ENCODE data around the gene MEX3D.

Gene MEX3D

DNA sequence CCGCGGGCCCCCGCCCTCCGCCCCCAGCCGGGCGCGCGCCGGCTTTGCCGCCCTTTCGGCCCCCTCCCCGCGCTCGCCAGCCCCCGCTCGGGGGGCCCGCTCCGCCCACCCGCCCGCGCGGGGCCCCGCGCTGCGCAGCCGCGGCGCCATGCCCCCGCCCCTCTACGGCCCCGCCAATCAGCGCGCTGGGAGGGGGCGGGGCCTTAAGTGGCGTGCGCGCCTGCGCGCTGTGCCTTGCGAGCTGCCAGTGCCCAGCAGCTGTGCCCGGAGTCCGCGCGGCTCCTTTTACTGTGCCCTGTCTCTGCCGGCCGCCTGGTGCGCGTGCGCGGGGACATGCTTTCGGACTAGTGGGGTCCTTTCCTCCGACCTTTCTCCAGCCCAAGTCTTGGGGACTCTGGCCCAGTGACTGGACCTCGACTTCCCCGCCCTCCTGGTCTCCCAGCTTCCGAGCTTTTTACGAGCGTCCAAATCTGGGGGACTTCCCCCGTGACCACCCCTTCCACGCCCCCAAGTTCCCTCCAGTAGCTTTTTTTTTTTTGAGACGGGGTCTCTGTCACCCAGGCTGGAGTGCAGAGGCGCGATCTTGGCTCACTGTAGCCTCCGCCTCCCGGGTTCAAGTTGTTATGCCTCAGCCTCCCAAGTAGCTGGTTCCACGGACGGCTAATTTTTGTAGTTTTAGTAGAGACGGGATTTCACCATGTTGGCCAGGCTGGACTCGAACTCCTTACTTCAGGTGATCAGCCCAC lies 24.8 kb upstream of the MEX3D start, which contains the start of gene MBD3:
Gene MBD3 (minus strand): TSS at position 111 of the 746 bp plus-strand sequence. CDS start 234 bp downstream, outside the sequence.
- DNase-seq, result peak; percentile 90 to 96

GRCh38 chr19:1592024-1592754 lies 24.1 kb upstream of the MEX3D start:
- peak; percentile 80 to 84 for DNase-seq

- DNase-seq, result no peak
Measured at GRCh38 chr19:1591421-1592023, 23.4 kb upstream of the MEX3D start.

DNA sequence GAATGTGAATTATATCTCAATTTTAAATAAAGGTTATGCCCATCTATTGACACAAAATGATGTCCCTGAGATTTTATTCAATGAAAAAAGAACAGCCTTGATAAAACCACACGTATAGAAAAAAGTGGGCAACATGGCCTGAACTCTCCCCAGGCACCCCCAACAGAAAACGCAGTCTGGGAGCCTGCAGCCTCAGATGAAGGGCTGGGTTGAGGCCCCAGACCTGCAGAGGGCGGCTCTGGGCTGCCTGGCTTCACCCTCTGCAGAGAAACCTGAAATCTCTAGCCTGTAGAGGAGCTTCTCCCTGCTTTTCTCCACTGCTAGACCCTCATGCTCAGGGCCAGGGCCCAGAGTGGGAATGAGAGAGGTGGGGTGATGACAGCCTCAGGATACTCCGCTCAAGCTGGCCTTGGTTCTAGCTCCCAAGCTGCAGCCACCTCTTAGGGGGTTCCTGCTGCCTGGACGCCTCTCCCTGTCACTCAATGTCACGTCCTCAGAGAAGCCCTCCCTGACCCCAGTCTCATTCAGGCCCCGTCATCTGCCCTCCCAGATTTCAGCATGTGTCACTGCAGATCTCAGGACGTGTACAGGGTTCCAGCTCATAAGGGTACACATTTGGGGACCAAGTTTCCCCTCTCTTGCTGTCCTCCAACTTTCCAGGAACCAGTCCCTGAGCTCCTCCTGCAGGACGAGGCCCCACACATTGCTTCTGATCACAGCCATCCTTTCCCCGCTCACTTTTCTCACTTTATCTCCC lies 22.7 kb upstream of the MEX3D start:
- no peak for DNase-seq

DNA sequence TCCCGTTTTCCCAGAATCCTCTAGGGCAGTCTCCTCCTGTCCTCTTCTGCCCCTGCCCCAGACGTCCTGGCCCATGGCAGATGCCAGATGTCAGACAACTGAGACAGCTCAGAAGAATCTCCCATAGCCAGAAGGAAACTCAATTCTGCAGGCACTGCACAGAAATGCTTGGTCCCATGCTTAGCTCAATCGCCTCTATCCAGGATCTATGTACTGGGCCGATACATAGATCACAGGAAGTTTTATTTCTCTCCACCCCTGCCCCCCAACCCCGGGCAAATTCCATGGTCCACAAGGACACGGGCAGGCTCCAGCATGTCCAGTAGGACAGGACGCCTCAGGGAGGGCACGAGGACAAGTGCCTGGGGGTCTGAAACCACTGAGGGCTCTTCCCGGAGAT lies 19.7 kb upstream of the MEX3D start:
- no peak for DNase-seq

- DNase-seq, result no peak
Measured at GRCh38 chr19:1585243-1585580, 17.1 kb upstream of the MEX3D start.

DNA sequence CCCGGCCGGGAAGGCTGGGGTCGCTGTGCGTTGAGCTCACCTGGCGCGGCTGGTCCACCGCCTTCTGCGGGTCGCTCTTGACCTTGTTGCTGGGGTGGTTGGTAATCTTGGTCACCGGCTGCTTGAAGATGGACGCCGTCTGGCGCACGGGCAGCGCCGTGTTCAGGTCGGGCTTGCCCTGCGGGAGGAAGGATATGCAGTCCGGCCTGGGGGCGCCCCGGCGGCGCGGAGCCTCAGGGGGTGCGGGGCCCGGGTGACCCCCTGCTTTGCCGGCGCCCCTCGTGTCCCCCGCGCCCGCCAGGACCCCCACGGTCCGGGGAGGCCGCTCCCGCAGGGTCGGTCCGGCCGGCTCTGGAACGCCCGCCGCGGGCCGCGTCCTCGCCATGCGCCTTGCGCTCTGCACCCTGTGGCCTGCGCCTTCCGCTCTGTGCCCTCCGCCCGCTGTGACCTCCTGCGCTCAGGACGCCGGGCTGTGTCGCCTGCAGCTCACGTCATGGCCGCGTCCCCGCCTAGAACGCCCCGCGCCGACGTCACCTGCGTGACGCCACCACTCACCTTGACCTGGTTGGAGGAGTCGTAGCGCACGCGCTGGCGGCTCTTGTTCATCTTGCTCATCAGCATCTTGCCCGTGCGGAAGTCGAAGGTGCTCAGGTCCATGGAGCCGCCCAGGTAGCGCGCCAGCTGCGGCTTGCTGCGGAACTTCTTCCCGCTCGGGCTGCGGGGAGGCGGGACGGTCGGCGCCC lies 16.5 kb upstream of the MEX3D start:
- no peak for DNase-seq

DNA sequence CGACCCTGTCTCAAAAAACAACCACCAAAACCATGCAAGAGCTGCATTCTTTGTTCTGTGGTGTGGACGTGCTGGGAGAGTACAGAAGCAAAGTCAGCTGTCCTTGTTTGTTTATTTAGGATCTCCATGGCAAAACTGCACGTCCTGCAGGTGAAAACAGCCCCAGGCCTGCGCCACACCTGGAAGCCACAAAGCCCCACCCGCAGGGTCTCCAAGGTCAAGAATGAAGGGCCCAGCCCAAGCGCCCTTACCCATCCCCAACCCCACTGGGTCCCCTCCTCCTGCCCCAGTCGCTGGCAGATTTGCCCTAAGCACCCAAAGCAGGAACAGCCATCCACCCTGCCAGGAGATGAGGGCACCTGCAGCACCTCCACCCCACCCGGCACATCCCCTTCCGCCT lies 14.1 kb upstream of the MEX3D start:
- no peak for DNase-seq

DNA sequence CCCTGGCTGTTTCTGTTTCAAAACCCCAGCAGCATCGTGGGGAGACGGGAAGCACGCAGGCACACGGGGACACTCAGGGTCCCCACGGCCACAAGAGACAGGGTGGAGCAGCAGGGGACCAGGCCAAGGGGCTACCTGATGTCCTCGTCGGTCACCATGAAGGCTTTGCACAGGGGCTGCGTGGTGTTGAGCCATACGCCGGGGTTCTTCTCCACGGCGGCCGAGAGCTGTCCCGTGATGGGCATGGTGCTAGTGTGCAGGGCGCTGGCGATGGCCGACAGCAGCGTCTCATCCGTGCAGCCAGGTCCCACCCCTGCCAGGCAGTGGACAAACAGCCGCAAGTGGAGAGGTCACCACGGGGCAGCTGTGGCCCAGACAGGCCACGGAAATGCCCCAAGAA lies 12.8 kb upstream of the MEX3D start:
- no peak for DNase-seq

GRCh38 chr19:1580382-1580781 lies 12.3 kb upstream of the MEX3D start:
- DNase-seq, result no peak

GRCh38 chr19:1579222-1579621 lies 11.1 kb upstream of the MEX3D start:
- no peak for DNase-seq

GRCh38 chr19:1577929-1578618 lies 9.9 kb upstream of the MEX3D start:
- no peak for DNase-seq

DNA sequence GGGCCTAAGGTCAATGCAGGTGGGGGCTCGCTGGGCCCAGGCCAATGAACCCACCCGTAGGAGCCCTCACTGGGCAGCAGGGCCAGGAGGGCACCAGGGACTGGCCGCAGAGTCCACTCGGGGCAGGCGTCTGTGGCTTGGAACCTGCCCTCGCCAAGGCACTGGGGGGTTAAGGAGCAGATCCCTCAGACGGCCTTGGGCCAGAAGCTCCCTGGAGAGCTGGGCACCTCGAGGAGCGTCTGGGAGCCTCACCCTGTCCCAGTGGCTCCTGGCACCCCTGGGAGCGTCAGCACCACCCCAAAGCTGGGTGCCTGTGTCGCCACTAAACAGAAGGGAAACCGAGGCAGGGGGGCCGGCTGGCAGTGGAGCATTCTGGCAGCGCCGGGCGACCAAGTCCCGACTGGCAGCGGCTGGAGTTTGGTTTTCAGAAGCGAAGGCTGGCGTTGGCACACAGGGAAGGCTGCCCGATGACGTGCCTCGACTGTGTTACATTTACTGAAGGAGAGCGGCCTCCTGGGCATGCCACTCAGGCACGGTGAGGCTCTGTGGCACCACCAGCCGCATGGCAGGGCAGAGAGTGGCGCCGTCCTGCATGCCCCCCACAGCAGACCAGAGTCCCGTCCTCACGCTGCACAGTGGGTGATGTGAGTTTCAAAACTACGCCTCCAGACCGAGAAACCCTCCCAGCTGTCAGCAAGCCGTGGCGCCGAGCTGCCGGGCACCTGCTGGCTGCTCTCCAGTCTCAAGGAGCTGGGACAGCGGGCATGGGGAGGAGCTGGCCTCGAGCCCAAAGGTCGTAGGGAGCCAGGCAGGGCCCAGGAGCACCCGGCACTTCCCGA lies 9.2 kb upstream of the MEX3D start:
- DNase-seq, result no peak

GRCh38 chr19:1576242-1577089 lies 8.3 kb upstream of the MEX3D start:
- DNase-seq, result no peak

- DNase-seq, result no peak
Measured at GRCh38 chr19:1575323-1576241, 7.5 kb upstream of the MEX3D start.

DNA sequence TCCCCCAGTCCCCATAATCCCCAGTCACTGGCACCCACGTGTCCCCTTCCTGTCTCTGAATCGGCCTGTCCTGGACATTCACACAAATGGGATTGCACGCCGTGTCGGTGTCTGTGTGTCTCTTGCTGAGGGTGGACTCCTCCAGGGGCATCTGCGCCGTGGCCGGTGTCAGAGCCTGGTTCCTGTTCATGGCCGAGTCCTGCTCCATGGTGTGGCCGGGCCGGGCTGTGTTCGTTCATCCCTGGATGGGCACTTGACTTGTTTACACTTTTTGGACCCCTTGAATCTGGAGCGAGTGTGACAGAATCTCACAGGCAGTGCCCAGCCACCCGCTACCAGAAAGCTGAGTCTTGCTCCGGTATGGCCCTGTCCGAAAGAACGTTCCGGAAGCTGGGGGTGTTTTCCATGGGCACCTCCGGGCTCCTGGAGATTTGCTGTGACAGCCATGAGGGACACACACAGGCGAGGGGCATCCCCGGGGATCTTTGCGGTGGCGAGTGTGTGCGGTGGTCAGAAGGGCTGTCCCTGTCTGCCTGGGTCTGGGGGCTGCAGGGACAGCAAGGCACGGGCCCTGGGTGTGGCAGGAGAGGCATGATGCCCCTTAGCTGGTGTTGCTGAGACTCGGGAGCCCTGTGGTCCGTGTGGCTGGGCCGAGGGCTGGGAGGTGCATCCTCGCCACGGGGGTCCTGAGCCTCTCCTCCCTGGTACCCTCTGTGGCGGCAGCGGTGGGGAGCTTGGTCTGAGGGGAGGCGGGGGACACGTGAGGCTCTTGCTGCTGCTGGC lies 6.4 kb upstream of the MEX3D start:
- DNase-seq, result no peak

GRCh38 chr19:1572795-1573194 lies 4.7 kb upstream of the MEX3D start:
- DNase-seq, result no peak

DNA sequence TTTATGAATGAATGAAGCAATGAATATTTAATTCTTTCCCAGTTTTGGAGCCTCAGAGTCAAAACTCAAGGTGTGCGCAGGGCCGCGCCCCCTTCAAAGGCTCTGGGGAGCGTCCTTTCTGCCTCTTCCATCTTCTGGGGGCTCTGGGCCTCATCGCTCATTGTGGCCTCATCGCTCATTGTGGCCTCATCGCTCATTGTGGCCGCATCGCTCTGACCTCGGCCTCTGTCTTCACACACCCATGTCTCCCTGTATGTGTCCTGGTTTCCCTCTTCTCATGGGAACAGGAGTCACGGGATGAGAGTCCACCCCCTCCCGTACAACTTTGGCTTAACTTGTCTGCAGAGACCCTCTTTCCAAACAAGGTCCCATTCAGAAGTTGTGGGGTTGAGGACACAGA lies 3.2 kb upstream of the MEX3D start:
- no peak for DNase-seq

All from inflammatory macrophage treated with lipopolysaccharide for 1 hour (primary cell).